GM11168 (cell line): ENCODE results near the gene HSPA4L.

Experiments
- in situ Hi-C: fragments of 300-500 bp; cut with MboI; formaldehyde crosslinking; loops from one replicate; pipeline ENCODE4 v1.12.0; 2022; ENCODE audit warnings: low sequenced_read_pairs; ENCODE audit not compliant: unreplicated experiment

HSPA4L gene

DNA sequence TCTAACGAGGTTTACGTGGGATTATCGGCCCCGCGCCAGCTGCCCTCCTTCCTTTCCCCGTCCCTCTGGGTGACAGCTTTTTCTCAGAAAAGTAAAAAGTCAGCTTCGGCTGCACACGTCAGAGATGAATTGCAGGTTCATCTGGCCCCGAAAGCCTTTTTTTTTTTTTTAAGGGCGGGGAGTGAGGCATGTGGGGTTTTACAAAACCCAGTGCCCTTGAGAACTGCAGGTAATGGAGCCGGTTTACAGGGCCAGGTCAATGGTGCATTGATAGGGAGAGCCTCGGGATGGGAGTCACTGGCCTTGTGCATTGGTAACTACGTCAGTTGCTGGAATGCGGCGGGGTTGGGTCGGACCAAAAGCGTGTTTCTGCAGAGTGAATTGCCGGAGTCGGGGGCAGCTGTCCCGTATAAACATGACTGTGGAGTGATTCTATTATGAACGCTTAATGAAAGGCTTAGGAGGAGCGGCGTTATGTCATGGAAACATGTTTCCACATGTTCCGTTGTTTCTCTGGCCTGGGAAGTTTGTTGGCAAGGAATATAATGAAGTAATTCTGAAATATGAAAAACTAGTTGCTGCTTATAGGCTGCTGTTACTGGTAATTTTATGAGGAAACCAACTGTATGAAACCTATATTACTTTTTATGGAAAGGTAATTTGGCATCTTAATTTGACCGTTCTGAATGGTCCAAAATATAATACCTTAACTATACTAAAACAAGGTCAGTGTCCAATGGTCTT, 1.1 kb downstream of the HSPA4L start:
- in situ Hi-C loops: no loop called here

DNA sequence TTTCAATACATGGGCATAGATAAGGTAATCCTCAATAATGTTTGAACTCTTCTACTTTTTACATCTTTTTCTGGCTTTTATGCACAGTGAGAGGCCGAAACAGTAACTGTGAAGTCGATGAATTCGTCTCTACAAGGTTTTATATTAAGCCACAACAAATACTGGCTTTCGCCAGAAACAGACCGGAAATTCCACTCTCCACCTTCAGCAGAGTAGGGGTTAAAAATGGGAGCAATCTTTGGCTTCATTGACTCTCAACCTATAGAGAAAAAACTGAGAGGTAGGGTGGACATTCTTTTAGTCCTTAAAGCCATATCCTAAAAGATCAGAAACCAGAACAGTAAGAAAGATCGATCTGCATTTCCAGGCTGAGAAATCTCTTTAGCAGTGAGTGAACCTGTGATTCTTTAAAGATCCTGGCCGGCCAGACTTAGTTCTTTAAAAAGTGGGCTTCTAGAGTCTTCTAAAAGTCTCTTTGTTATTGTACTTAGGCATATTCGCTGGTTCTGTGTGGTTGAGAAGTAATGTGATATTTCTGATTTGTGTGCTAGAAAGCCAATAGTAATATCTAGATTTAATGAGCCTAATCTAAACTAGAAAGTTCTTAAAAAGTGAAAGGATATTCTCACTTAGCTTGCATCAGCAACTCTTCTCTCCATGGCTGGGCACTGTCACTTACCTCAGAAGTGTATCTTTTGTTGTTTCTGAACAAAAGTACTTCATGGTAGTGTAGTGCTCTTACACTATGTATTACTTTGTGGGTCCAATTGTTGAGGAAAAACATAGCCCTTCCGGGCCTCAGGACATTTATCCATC, 2.0 kb downstream of the HSPA4L start:
- in situ Hi-C loops: no loop called here

DNA sequence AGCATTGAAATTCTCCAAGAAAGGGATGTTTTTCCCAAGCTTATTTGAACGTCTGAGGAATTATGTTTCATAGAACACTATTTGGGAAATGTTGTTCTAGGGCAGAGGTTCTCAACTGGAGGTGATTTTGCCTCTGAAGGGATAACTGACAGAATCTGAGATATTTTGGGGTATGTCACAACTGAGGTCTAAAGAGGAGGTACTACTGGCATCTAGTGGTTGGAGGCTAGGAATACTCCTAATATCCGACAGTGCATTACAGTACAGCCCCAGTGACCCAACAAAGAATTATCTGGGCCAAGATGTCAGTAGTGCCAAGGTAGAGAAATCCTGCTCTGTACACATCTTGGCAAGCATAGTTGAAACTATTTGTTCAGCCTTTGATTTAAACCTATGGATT, 6.4 kb downstream of the HSPA4L start:
- in situ Hi-C loops: no loop called here

DNA sequence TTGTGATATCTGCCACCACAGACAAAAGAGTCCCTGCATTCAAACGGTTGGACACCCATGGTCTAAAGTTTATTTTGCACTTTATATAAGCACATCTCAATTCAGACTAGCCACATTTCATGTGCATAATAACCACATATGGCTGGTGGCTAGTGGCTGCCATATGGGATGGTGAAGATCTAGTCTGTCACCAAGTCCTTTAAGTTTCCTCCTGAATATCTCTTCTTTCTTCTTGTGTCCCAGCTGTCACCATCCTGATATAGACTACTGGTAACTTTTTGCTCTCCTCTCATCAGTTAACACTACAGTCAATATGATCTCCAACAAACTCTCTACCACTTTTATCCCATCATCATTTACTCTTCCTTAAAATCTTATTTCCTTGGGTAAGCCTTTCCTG, 9.3 kb downstream of the HSPA4L start:
- in situ Hi-C loops: no loop called here

DNA sequence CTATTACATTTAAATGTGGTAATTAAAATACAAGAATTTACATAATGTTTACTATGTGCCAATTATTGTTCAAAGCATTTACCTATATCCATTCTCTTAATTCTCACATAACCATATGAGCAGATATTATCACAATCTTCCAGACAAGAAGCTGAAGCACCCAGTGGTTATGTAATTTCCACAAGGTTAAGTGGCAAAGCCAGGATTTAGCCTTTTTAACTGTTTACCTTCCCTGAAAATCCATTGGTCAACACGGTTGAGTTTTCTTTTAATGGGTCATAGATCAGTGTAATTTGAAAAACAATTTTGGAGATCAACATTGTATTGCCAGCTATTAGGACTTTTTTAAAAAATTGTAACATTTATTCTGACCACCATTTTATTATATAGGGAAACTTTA, 11.4 kb downstream of the HSPA4L start:
- in situ Hi-C loops: no loop called here

DNA sequence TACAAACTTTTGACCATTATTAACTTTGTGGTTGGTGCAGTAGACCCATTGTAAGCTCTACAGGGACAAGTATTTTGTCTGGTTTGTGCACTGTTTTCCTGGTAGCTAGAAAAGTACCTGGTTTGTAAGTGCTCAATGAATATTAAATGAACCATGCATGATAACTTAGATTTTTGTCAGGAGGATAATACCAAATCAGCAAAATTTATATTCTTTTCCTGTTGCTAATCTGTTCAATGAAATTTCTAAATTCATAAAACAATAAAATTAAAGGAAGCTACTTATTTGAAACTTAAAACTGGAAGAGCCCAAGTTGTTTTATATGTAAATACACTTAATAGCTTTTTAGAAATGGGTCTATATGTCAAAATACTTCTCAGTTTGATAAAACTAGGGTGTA, 17.6 kb downstream of the HSPA4L start:
- in situ Hi-C loops: no loop called here

DNA sequence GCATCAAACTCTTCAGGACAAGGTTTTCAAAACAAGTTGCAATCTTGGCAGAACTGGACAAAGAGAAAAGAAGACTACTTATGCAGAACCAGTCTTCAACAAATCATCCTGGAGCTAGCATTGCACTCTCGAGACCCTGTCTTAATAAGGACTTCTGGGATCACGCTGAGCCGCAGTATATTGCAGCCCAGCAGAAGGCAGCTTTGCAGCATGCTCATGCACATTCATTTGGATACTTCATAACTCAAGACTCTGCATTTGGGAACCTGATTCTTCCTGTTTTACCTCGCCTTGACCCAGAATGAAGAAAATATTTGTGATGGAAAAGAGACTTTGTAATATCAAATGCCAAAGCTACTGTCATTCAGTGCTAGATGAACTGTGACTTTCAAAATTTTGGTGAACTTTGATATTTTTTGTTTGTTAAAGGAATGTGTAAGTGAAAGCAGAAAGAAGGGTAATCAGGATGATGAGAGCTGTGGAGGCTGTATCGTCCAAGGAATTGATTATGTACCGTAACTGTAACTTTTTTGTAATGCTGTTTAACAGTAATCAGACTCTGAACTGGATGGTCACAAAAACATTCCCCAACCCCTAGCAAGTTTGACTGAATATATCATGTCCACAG, 27.2 kb downstream of the HSPA4L start:
- in situ Hi-C loops: no loop called here

DNA sequence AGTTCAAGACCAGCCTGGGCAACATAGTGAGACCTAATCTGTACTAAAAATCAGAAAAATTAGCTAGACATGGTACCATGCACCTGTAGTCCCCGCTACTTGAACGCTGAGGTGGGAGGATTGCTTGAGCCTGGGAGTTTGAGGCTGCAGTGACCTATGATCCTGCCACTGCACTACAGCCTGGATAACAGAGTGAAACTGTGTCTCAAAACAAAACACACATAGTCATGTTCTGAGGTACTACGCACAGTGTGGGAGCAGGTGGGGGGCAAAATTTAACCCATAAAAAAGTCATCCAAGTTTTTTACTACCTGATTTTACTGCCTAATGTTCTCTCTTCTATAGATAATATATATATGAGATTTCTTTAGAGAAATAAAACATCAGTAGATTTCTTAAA, 28.4 kb downstream of the HSPA4L start:
- in situ Hi-C loops: no loop called here

DNA sequence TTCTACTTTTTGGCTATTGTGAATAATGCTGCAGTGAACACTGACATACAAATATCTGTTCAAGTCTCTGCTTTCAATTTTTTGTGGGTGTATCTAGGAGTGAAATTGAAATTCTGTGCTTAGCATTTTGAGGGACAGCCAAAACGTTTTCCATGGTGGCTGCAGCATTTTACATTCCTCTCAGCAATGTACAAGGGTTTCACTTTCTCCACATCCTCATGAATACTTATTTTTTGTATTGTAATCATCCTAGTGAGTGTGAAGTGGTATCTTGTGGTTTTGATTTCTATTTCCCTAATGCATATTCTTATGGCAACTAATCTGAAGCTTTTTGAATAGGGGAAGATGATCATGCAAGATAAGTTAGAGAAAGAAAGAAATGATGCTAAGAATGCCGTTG, 40.3 kb downstream of the HSPA4L start:
- in situ Hi-C loops: no loop called here

DNA sequence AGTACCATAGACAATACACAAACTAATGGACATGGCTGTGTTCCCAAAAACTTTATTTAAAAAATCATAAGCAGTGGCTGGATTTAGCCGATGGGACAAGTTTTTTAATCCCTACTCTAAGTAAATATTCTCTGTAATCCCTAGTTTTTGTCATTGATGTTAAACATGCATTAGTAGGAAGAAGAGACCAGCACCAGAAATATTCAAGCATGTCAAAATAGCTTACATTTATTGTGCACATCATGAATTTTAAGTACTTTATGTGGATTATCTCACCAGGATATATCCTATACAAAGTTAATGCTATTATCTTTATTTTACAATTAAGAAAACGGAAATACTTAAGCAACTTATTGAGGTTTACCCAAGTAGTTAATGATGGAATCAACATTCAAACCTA, 46.0 kb downstream of the HSPA4L start:
- in situ Hi-C loops: no loop called here

DNA sequence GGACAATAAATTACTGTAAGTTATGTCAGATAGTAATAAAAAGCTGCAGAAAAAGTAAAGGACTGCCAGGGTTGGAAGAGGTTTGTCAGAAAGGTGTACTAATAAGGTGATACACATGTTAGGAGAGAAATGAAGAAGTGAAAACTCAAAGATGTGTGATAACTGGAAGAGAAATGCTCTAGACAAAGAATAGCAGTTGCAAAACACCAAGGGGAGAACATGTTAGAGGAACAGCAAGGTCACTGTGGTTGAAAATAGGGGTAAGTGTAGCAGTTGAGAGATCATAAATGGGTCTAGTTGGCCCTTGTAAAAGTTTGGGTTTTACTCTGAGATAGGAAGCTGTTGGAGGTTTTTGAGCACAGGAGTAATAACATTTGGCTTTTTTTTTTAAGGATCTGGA, 46.9 kb downstream of the HSPA4L start:
- in situ Hi-C loops: no loop called here

DNA sequence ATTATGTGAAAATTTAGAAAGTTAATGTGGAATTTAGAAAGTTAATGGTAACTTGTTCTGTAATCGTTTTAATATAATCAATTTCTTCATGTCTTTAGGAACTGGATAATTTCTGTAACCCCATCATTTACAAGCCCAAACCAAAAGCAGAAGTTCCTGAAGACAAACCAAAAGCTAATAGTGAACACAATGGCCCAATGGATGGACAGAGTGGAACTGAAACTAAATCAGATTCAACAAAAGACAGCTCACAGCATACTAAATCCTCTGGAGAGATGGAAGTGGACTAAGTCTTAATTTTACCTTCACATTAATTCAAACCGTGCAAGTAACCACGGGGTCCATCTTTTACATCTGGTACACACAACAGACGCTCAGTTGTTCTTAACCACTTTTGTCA, 50.5 kb downstream of the HSPA4L start:
- in situ Hi-C loops: no loop called here

DNA sequence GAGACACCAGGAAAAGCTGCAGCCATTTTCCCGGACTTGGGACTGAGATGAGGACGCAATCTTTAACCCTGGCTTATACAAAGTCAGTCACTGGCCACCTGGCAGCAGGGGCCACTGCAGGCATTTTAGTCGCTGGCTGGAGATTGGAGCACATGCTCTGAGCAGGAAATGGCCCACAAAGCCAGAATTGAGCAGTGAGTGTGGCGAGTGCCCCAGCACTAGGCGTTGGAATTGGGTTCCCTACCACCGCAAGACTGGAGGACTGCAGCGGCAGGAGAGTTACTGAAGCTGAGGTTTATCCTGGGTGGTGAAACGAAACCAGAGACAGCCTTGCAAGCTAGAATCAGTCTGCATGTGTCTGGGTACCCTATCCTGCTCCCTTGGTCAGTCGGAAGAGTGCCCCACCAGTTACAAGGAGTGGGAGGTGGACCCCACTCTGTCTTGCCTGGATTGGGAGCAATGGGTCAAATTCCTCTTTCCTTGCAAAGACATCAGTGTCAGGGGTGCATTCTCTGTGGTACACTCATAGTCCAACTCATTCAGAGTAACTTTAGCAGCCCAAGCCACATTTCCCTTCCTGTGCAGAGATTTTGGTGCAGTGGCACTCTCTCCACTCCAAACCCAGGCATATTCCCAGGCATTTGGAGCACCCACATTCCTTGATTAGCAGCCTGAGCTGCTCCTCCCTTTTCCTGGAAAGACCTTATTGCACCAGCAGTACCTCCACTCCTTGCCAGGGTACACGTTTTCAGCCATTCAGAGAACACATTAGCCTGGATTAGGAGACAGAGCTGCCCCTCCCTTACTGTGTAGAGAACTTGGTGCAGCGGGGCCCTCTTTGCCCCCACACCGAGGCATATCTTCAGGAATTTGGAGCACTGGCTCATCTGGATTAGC, 61.8 kb downstream of the HSPA4L start:
- in situ Hi-C loops: no loop called here

DNA sequence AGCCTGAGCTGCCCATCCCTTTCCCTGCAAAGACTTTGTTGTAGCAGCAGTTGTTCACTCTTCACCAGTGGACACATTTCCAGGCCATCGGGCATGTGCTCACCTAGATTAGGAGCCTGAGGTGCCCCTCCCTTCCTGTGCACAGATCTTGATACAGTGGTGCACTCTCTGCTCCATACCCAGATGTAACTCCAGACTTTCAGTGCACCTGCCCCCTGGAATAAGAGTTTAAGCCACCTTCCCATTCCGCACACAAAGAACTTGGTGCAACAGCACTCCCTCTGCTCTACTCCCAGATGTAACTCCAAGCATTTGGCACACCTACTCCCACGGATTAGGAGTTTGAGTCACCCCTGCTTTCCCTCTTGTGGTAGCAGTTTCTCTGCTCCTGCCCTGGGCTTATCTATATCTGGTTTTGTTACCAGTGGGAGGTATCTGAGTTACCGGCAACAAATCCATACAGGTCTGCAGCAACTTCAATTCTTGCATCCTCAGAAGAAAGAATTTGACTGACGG, 62.5 kb downstream of the HSPA4L start:
- in situ Hi-C loops: no loop called here

DNA sequence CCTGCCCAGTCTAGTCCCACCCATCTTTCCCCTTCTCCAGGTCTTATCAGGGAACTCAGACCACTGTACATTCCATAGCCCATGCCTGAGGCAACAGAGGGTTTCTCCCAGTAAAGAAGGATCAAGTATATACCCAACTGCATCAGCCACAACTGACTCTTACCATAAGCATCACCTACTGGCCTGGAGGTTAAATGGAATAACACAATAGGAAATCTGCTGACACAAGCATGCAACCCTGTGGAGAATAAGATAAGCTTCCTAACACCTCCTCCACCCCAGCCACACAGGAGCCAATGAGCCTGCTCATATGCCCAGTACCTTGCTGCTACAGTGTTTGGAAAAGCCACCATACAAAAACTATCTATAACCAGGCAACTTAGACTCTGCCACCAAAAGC, 63.9 kb downstream of the HSPA4L start:
- in situ Hi-C loops: no loop called here

DNA sequence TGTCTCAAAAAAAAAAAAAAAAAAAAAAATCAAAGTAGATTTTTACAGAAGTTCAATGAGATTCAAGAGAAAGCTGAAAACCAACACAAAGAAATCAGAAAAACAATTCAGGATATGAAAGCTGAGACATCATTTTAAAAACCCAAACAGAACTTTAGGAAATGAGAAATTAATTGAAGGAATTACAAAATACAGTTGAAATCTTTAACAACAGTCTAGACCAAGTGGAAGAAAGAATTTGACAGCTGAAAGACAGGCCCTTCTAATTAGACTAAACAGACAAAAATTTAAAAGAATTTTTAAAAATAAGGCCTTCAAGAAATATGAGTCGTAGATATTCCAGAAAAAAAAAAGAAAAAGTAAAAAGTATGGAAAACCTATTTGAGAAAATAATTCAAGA, 64.6 kb downstream of the HSPA4L start:
- in situ Hi-C loops: no loop called here

DNA sequence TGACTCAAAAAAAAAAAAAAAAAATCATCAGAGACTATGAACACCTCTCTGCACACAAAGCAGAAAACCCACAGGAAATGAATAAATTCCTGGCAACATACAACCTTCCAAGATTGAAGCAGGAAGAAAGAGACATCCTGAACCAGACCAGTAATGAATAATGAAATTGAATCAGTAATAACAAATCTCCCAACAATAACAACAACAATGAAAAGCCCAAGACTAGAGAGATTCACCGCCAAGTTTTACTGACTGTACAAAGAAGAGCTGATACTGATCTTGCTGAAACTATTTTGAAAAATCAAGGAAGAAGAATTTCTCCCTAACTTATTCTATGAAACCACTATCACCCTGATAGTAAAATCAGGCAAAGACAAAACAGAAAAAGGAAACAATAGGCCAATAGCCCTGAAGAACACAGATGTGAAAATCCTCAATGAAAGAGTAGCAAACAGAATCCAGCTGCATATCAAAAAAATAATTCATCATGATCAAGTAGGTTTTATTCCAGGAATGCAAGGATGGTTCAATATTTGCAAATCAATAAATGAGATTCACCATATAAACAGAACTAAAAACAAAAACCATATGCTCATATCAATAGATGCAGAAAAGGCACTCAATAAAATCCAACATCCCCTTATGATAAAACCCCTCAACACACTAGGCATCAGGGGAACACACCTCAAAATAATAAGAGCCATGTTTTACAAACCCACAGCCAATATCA, 67.5 kb downstream of the HSPA4L start:
- in situ Hi-C loops: no loop called here

DNA sequence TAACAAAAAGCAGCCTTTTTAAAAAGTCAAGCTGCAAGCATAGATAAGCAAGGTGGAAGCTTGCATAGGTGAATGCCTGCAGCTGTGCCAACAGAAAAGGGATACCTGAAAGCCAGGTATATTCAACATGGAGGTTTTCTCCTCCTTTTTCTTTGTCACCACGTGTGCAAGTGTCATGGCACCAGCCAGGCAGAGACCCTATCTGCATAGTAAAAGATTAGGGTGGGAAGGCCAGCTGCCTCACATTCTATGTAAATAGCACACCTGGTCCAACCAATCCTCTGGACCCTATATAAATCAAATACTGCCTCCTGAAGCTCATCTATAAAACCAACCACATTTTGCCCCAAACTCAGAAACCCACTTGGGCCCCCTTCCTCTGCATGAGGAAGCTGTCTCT, 70.5 kb downstream of the HSPA4L start:
- in situ Hi-C loops: no loop called here

DNA sequence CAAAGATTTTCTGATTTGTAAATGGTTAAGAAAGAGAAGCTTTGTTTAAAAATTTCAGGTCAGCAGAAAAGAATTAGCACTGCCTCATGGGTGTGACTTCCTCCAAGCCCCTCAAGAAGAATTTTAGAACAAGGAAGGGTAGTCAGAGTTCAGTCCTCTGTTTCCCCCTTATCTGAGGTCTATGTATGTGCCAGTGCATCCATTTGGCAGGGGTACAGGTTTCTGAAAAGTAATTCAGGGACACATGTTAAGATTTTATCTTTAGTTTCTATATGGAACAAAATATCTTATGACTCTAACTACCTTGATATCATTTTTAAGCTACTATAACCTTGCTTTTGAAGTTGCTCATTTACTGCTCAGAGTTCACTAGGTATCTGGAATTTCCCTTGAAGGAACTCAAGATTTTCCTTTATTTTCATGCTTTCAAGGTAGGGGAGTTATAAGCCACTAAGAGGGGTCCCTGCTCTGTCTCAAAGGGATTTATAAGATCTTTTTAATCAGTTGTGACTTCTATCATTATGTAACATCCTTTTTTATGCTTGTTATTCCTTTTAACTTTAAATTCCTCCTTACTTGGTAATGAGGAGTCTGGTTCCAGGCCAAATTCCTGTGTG, 74.2 kb downstream of the HSPA4L start:
- in situ Hi-C loops: no loop called here
